ENCODE measurements around the gene IFI30.
A peak's percentile ranks its signal among the peaks of the same experiment; 100 is the strongest.
"Not testable (repeated sequence)": the region's sequence is repeated elsewhere in the genome, so short reads cannot be mapped to it uniquely, and the experiment has no call there.

The IFI30 gene

GRCh38 chr19:18197941-18198340 lies 24.3 kb downstream of the IFI30 start:
- Mint-ChIP-seq H3K4me1 (ENCODE audit: low read depth) (peaks cover 26% of the 10 kb centered on the region), H3K4me3 (no peak overlapping the region), H3K9me3 (no peaks in the 10 kb centered on the region), H3K27ac (no peak overlapping the region), H3K36me3 (ENCODE audit: low read depth) (peaks cover 7% of the 10 kb centered on the region), H3K27me3 (no peaks in the 10 kb centered on the region)

- H3K27me3 Mint-ChIP-seq = no peaks in the 10 kb centered on the region
- no peaks in the 10 kb centered on the region for H3K9me3 Mint-ChIP-seq
- no peak overlapping the region for H3K4me3 Mint-ChIP-seq
- peaks cover 7% of the 10 kb centered on the region for H3K36me3 Mint-ChIP-seq (ENCODE audit: low read depth)
- H3K27ac Mint-ChIP-seq = no peak overlapping the region
- peaks cover 28% of the 10 kb centered on the region for H3K4me1 Mint-ChIP-seq (ENCODE audit: low read depth)
Observed at GRCh38 chr19:18198374-18198773, 24.8 kb downstream of the IFI30 start.

- Mint-ChIP-seq H3K36me3 (ENCODE audit: low read depth) (peaks cover 7% of the 10 kb centered on the region), H3K27ac (no peak overlapping the region), H3K4me3 (peak overlapping the region; percentile 94), H3K4me1 (ENCODE audit: low read depth) (peaks cover 30% of the 10 kb centered on the region), H3K9me3 (no peaks in the 10 kb centered on the region), H3K27me3 (no peaks in the 10 kb centered on the region)
Observed at GRCh38 chr19:18202397-18202777, 28.8 kb downstream of the IFI30 start.

GRCh38 chr19:18202778-18203407 lies 29.3 kb downstream of the IFI30 start:
- Mint-ChIP-seq H3K9me3 (no peaks in the 10 kb centered on the region), H3K4me3 (peak overlapping the region; percentile 94), H3K4me1 (ENCODE audit: low read depth) (peaks cover 30% of the 10 kb centered on the region), H3K36me3 (ENCODE audit: low read depth) (peaks cover 7% of the 10 kb centered on the region), H3K27ac (peak overlapping the region; percentile 87), H3K27me3 (no peaks in the 10 kb centered on the region)

GRCh38 chr19:18203408-18203862 lies 29.8 kb downstream of the IFI30 start:
- H3K27me3 Mint-ChIP-seq = no peaks in the 10 kb centered on the region
- peaks cover 30% of the 10 kb centered on the region for H3K4me1 Mint-ChIP-seq (ENCODE audit: low read depth)
- H3K9me3 Mint-ChIP-seq = no peaks in the 10 kb centered on the region
- H3K27ac Mint-ChIP-seq = peak overlapping the region; percentile 87
- H3K4me3 Mint-ChIP-seq = peak overlapping the region; percentile 94
- peaks cover 3% of the 10 kb centered on the region for H3K36me3 Mint-ChIP-seq (ENCODE audit: low read depth)

GRCh38 chr19:18203863-18204393 lies 30.3 kb downstream of the IFI30 start, which contains the start of gene RAB3A:
Gene RAB3A, minus strand, starts transcription at chr19:18204042. Its CDS starts 1,302 bp downstream, at chr19:18202740.
- Mint-ChIP-seq H3K9me3 (no peaks in the 10 kb centered on the region), H3K4me1 (ENCODE audit: low read depth) (peaks cover 30% of the 10 kb centered on the region), H3K4me3 (peak within 1 kb of the TSS; percentile 94), H3K27ac (peak within 1 kb of the TSS; percentile 87), H3K27me3 (no peaks in the 10 kb centered on the region), H3K36me3 (ENCODE audit: low read depth) (no peaks in the 10 kb centered on the region)

- Mint-ChIP-seq H3K36me3 (ENCODE audit: low read depth) (no peaks in the 10 kb centered on the region), H3K27ac (peak overlapping the region; percentile 83), H3K4me1 (ENCODE audit: low read depth) (peaks cover 30% of the 10 kb centered on the region), H3K4me3 (peak overlapping the region; percentile 86), H3K9me3 (no peaks in the 10 kb centered on the region), H3K27me3 (no peaks in the 10 kb centered on the region)
Observed at GRCh38 chr19:18204394-18205199, 31.0 kb downstream of the IFI30 start.

- H3K4me1 Mint-ChIP-seq (ENCODE audit: low read depth) = peaks cover 30% of the 10 kb centered on the region
- H3K27ac Mint-ChIP-seq = peak overlapping the region; percentile 83
- no peaks in the 10 kb centered on the region for H3K9me3 Mint-ChIP-seq
- H3K27me3 Mint-ChIP-seq = no peaks in the 10 kb centered on the region
- H3K36me3 Mint-ChIP-seq (ENCODE audit: low read depth) = no peaks in the 10 kb centered on the region
- H3K4me3 Mint-ChIP-seq = peak overlapping the region; percentile 86
Observed at GRCh38 chr19:18205200-18205892, 31.7 kb downstream of the IFI30 start.

GRCh38 chr19:18206018-18206417 lies 32.4 kb downstream of the IFI30 start:
- Mint-ChIP-seq H3K9me3 (no peaks in the 10 kb centered on the region), H3K36me3 (ENCODE audit: low read depth) (no peaks in the 10 kb centered on the region), H3K4me3 (no peak overlapping the region), H3K27ac (no peak overlapping the region), H3K27me3 (no peaks in the 10 kb centered on the region), H3K4me1 (ENCODE audit: low read depth) (peaks cover 30% of the 10 kb centered on the region)

- Mint-ChIP-seq H3K4me1 (ENCODE audit: low read depth) (peaks cover 20% of the 10 kb centered on the region), H3K27me3 (no peaks in the 10 kb centered on the region), H3K4me3 (no peak overlapping the region)
Observed at GRCh38 chr19:18208098-18208951, 34.7 kb downstream of the IFI30 start.

GRCh38 chr19:18209912-18210311 lies 36.3 kb downstream of the IFI30 start:
- H3K4me1 Mint-ChIP-seq (ENCODE audit: low read depth); H3K36me3 Mint-ChIP-seq (ENCODE audit: low read depth); H3K27ac Mint-ChIP-seq; H3K9me3 Mint-ChIP-seq; H3K4me3 Mint-ChIP-seq; H3K27me3 Mint-ChIP-seq: not testable (repeated sequence)

More at GRCh38 chr19:18208098-18208951, 34.7 kb downstream of the IFI30 start:
- Mint-ChIP-seq H3K27ac (no peak overlapping the region), H3K9me3 (no peaks in the 10 kb centered on the region), H3K36me3 (ENCODE audit: low read depth) (no peaks in the 10 kb centered on the region)

GRCh38 chr19:18211683-18212082 lies 38.1 kb downstream of the IFI30 start:
- Mint-ChIP-seq H3K27me3 (no peaks in the 10 kb centered on the region), H3K9me3 (no peaks in the 10 kb centered on the region), H3K36me3 (ENCODE audit: low read depth) (no peaks in the 10 kb centered on the region), H3K27ac (no peak overlapping the region), H3K4me1 (ENCODE audit: low read depth) (peaks cover 4% of the 10 kb centered on the region), H3K4me3 (no peak overlapping the region)

GRCh38 chr19:18214779-18215433 lies 41.3 kb downstream of the IFI30 start:
- Mint-ChIP-seq H3K4me3 (no peak overlapping the region), H3K36me3 (ENCODE audit: low read depth) (no peaks in the 10 kb centered on the region), H3K27ac (no peak overlapping the region), H3K27me3 (peaks cover 3% of the 10 kb centered on the region), H3K9me3 (no peaks in the 10 kb centered on the region), H3K4me1 (ENCODE audit: low read depth) (peaks cover 6% of the 10 kb centered on the region)

- Mint-ChIP-seq H3K4me1 (ENCODE audit: low read depth) (peaks cover 10% of the 10 kb centered on the region), H3K27me3 (peaks cover 9% of the 10 kb centered on the region), H3K36me3 (ENCODE audit: low read depth) (no peaks in the 10 kb centered on the region), H3K4me3 (no peak overlapping the region), H3K27ac (no peak overlapping the region), H3K9me3 (no peaks in the 10 kb centered on the region)
Observed at GRCh38 chr19:18216789-18217188, 43.2 kb downstream of the IFI30 start.

Data from stimulated activated naive CD8-positive, alpha-beta T cell treated with anti-CD3 and anti-CD28 coated beads, Interleukin-15, Interleukin-2, amounts not matched to agents 100 ng/mL and 50 ng/mL, for 24 hours (primary cell).